ENCODE results near the gene SDK2. TPM values are rescaled to one million over a fixed set of nuclear protein-coding genes. Genes with fewer than 3 reads are reported as not detected.

SDK2 gene
- total RNA-seq, 4 donors from 2014 or later, result 0.18 to 3.3 (median 1.2) TPM

GRCh38 chr17:73301369-73301768 lies 342.9 kb downstream of the SDK2 start:
- no peak overlapping the region for H3K4me3 ChIP-seq
- no peaks in the 10 kb centered on the region for H3K9me3 ChIP-seq
- no peaks in the 10 kb centered on the region for H3K27me3 ChIP-seq
- no peak overlapping the region for H3K27ac ChIP-seq
- no peak for DNase-seq
- peaks cover 0 to 77% (median 7%) of the 10 kb centered on the region in 4 donors for H3K4me1 ChIP-seq
- no peaks in the 10 kb centered on the region for H3K36me3 ChIP-seq
- TF ChIP-seq CTCF (IDR thresholded peaks at IDR 0.05), result no peak
- TF ChIP-seq POLR2A (IDR thresholded peaks at IDR 0.05), result no peak

- H3K9me3 ChIP-seq, result no peaks in the 10 kb centered on the region
- peak overlapping the region in 2 of 4 donors; percentile 31 to 35 for H3K27ac ChIP-seq
- H3K4me1 ChIP-seq, result peaks cover 0 to 69% (median 0%) of the 10 kb centered on the region in 4 donors
- DNase-seq, result no peak
- H3K4me3 ChIP-seq, result no peak overlapping the region
- no peaks in the 10 kb centered on the region for H3K36me3 ChIP-seq
- TF ChIP-seq CTCF (IDR thresholded peaks at IDR 0.05), result no peak
- TF ChIP-seq POLR2A (IDR thresholded peaks at IDR 0.05), result no peak
- H3K27me3 ChIP-seq, result no peaks in the 10 kb centered on the region
Observed at GRCh38 chr17:73300392-73300791, 343.9 kb downstream of the SDK2 start.

GRCh38 chr17:73297934-73298861 lies 346.0 kb downstream of the SDK2 start:
- Histone ChIP-seq H3K9me3 (no peaks in the 10 kb centered on the region), H3K27ac (peak overlapping the region in 2 of 4 donors; percentile 25 to 50), H3K4me1 (peaks cover 0 to 72% (median 0%) of the 10 kb centered on the region in 4 donors), H3K27me3 (no peaks in the 10 kb centered on the region), H3K4me3 (no peak overlapping the region), H3K36me3 (no peaks in the 10 kb centered on the region)
- DNase-seq, result no peak
- TF ChIP-seq CTCF (IDR thresholded peaks at IDR 0.05) (no peak), POLR2A (IDR thresholded peaks at IDR 0.05) (no peak)

- Histone ChIP-seq H3K27ac (peak overlapping the region; percentile 26 to 87 (median 64)), H3K36me3 (no peaks in the 10 kb centered on the region), H3K4me3 (no peak overlapping the region), H3K4me1 (peaks cover 0 to 83% (median 25%) of the 10 kb centered on the region in 4 donors), H3K27me3 (no peaks in the 10 kb centered on the region), H3K9me3 (no peaks in the 10 kb centered on the region)
- no peak for TF ChIP-seq POLR2A (IDR thresholded peaks at IDR 0.05)
- peak in 1 of 3 donors; percentile 68 for DNase-seq
Observed at GRCh38 chr17:73293480-73293911, 350.7 kb downstream of the SDK2 start.

GRCh38 chr17:73293031-73293430 lies 351.2 kb downstream of the SDK2 start:
- no peak for DNase-seq

More at GRCh38 chr17:73293031-73293430, 351.2 kb downstream of the SDK2 start:
- H3K4me3 ChIP-seq, result no peak overlapping the region
- no peaks in the 10 kb centered on the region for H3K36me3 ChIP-seq
- no peaks in the 10 kb centered on the region for H3K27me3 ChIP-seq
- H3K9me3 ChIP-seq, result no peaks in the 10 kb centered on the region
- H3K27ac ChIP-seq, result peak overlapping the region; percentile 46 to 87 (median 77)
- TF ChIP-seq POLR2A (IDR thresholded peaks at IDR 0.05) (no peak), CTCF (IDR thresholded peaks at IDR 0.05) (no peak)
- peaks cover 0 to 83% (median 25%) of the 10 kb centered on the region in 4 donors for H3K4me1 ChIP-seq

Data from Peyer's patch (tissue), 4 donors.